ENCODE results near the gene GAA.

Gene GAA

DNA sequence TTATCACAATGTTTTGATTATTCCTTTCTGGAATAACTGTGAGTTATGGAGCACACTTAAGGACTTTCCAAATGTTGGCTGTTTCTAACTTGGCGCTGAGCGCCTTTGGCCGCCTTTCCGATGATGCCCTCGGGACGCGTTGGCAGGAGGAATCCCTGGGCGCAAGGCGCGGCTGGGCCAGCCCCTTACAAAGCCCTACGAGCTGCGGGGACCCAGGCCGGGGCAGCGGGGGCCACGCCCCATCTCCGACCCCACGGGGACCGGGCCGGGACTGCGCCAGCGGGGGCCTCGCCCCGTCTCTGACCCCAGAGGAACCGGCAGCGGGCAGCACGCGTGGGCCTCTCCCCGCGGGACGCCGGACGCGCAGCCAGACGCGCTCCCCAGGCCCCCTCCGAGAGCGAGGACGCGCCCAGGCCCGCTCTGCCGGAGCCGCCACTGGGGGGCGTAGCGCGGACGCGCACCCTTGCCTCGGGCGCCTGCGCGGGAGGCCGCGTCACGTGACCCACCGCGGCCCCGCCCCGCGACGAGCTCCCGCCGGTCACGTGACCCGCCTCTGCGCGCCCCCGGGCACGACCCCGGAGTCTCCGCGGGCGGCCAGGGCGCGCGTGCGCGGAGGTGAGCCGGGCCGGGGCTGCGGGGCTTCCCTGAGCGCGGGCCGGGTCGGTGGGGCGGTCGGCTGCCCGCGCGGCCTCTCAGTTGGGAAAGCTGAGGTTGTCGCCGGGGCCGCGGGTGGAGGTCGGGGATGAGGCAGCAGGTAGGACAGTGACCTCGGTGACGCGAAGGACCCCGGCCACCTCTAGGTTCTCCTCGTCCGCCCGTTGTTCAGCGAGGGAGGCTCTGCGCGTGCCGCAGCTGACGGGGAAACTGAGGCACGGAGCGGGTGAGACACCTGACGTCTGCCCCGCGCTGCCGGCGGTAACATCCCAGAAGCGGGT, at the start of gene GAA:
Gene GAA (plus strand): TSS at position 571 of the 935 bp plus-strand sequence. CDS start 3,006 bp downstream, outside the sequence.
- CTCF ChIA-PET = interaction anchor here (0.5 to 2.0 kb wide), 35 partner anchors 9 to 1349 kb away, joined by 3 to 12 read pairs (median 4); no protein-coding TSS in a partner anchor
- peak; percentile 99 for DNase-seq (ENCODE audit: extremely low spot score)
- POLR2A ChIA-PET = interaction anchor here (0.6 to 2.8 kb wide), 38 partner anchors 9 to 374 kb away, joined by 3 to 51 read pairs (median 5); partner anchors contain the start of genes CBX8, EIF4A3, SGSH and SLC26A11
- TF ChIP-seq SUZ12 (IDR thresholded peaks at IDR 0.05) (no peak), CTBP1 (IDR thresholded peaks at IDR 0.05; ENCODE audit: borderline replicate concordance) (no peak), L3MBTL2 (conservative IDR thresholded peaks at IDR 0.05) (peak; percentile 47), NFRKB (IDR thresholded peaks at IDR 0.05) (no peak), HDGF (IDR thresholded peaks at IDR 0.05; ENCODE audit: borderline replicate concordance) (0 out of 2 replicates have a peak, but pooled peaks have one; percentile 63), FOXK2 (IDR thresholded peaks at IDR 0.05) (no peak), SP1 (IDR thresholded peaks at IDR 0.05) (no peak), ZNF384 (IDR thresholded peaks at IDR 0.05) (no peak), TARDBP (IDR thresholded peaks at IDR 0.05) (no peak), FOXA1 (IDR thresholded peaks at IDR 0.05) (no peak), LEF1 (IDR thresholded peaks at IDR 0.05; ENCODE audit: borderline replicate concordance) (peak; percentile 91; the same call in 1 of the 2 replicates), FOXM1 (IDR thresholded peaks at IDR 0.05; ENCODE audit: borderline replicate concordance) (peak; percentile 87), BHLHE40 (IDR thresholded peaks at IDR 0.05; ENCODE audit: borderline replicate concordance) (no peak), ARNT (IDR thresholded peaks at IDR 0.05) (peak; percentile 91), ELF4 (IDR thresholded peaks at IDR 0.05) (no peak)
- TF ChIP-seq, protein P1, sequence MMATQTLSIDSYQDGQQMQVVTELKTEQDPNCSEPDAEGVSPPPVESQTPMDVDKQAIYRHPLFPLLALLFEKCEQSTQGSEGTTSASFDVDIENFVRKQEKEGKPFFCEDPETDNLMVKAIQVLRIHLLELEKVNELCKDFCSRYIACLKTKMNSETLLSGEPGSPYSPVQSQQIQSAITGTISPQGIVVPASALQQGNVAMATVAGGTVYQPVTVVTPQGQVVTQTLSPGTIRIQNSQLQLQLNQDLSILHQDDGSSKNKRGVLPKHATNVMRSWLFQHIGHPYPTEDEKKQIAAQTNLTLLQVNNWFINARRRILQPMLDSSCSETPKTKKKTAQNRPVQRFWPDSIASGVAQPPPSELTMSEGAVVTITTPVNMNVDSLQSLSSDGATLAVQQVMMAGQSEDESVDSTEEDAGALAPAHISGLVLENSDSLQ (IDR thresholded peaks at IDR 0.05) = no peak

DNA sequence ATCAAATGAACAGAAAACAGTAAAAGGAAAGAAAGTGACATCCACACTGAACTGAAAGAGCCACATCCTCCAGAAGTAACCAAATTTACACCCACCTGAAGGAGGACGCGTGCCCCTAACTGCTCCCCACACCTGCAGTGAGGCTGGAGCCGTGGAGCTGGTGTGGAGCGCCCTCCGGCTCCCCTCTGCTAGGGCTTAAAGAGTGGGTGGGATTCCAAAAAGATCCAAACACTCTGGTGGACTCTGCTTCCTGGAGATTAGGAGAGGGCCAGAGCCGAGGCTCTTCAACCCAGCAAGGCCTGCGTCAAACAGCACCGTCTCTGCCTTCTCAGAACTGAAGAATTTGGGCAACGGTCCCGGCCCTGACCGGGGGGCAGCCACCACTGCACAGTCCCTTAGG, 49.7 kb upstream of the GAA start:
- ChIA-PET POLR2A (no interaction called here), CTCF (no interaction called here)
- TF ChIP-seq LEF1 (IDR thresholded peaks at IDR 0.05; ENCODE audit: borderline replicate concordance) (no peak), HDGF (IDR thresholded peaks at IDR 0.05; ENCODE audit: borderline replicate concordance) (no peak), CTBP1 (IDR thresholded peaks at IDR 0.05; ENCODE audit: borderline replicate concordance) (no peak)
- no peak for DNase-seq (ENCODE audit: extremely low spot score)

DNA sequence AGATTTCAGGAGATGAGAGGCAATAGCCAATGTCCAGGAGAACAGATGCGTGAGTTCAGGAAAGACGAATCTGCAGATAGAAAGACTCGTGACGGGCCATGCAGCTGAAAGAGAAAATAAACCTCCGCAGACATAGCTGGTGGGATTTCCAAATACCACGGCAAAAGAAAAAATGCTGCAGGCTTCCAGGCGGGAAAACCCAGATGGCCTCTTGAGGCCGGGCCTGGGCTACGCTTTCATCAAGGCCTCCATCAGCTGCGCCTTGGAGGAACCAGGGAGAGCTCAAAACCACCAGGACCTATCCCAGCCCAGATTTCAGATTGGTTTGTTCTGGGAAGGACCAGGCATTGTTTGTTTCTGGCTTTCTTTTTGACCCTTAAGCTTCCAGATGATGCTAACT, 48.3 kb upstream of the GAA start:
- no peak for TF ChIP-seq BHLHE40 (IDR thresholded peaks at IDR 0.05; ENCODE audit: borderline replicate concordance)
- TF ChIP-seq, protein P1 (IDR thresholded peaks at IDR 0.05) = no peak
- TF ChIP-seq NFRKB (IDR thresholded peaks at IDR 0.05) = no peak
- TF ChIP-seq FOXK2 (IDR thresholded peaks at IDR 0.05) = no peak
- no peak for TF ChIP-seq TARDBP (IDR thresholded peaks at IDR 0.05)
- no peak for TF ChIP-seq SUZ12 (IDR thresholded peaks at IDR 0.05)
- TF ChIP-seq L3MBTL2 (conservative IDR thresholded peaks at IDR 0.05) = no peak
- no peak for TF ChIP-seq HDGF (IDR thresholded peaks at IDR 0.05; ENCODE audit: borderline replicate concordance)
- no peak for TF ChIP-seq FOXA1 (IDR thresholded peaks at IDR 0.05)
- no peak for TF ChIP-seq LEF1 (IDR thresholded peaks at IDR 0.05; ENCODE audit: borderline replicate concordance)
- no peak for TF ChIP-seq CTBP1 (IDR thresholded peaks at IDR 0.05; ENCODE audit: borderline replicate concordance)
- TF ChIP-seq ELF4 (IDR thresholded peaks at IDR 0.05) = no peak
- TF ChIP-seq ARNT (IDR thresholded peaks at IDR 0.05) = no peak
- no peak for TF ChIP-seq ZNF384 (IDR thresholded peaks at IDR 0.05)
- ChIA-PET CTCF (no interaction called here), POLR2A (no interaction called here)
- no peak for DNase-seq (ENCODE audit: extremely low spot score)

DNA sequence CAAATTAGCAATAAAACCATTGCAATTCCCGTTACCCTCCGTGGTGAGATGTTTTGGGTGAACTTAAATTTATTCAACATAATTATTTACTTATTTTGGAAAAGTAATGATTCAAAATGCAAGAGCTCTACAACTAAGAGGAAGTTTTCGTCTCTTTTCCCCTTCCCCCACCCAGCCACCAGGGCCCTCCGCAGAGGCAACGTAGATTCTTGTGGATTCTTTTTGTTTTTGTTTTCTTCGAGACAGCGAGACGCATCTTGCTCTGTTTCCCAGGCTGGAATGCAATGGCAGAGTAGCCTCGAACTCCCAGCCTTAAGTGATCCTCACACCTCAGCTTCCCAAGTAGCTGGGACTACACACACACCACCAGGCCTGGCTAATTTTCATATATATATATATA, 45.8 kb upstream of the GAA start:
- ChIA-PET CTCF (no interaction called here), POLR2A (no interaction called here)
- TF ChIP-seq SUZ12 (IDR thresholded peaks at IDR 0.05) = no peak
- no peak for TF ChIP-seq FOXM1 (IDR thresholded peaks at IDR 0.05; ENCODE audit: borderline replicate concordance)
- TF ChIP-seq, protein P1 (IDR thresholded peaks at IDR 0.05) = no peak
- TF ChIP-seq LEF1 (IDR thresholded peaks at IDR 0.05; ENCODE audit: borderline replicate concordance) = no peak
- no peak for TF ChIP-seq L3MBTL2 (conservative IDR thresholded peaks at IDR 0.05)
- no peak for TF ChIP-seq BHLHE40 (IDR thresholded peaks at IDR 0.05; ENCODE audit: borderline replicate concordance)
- TF ChIP-seq NFRKB (IDR thresholded peaks at IDR 0.05) = no peak
- no peak for DNase-seq (ENCODE audit: extremely low spot score)

DNA sequence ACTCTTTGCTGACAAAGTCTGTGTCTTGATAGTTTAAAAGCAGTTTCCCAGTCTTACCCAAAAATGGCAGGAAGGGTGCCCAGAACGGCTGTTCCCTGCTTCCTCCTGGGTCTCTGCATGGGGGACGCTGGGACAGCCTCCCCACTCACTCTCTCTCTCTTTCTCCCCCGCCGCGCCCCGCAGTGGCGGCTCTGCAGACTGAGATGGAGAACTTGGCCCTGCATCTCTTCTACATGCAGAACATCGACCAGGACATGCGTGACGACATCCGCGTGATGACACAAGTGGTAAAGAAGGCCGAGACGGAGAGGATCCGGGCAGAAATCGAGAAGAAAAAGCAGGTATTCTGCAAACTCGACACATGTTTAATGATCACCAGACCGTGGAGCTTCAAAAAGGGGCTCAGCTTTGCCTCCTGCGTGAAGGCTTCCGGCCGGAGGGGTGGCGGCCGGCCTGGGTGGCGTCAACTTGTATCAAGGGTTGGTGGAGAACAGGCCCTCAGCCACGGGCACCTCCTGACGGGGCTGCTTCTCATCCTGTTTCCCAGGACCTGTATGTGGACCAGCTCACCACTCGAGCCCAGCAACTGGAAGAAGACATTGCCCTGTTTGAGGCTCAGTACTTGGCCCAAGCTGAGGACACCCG, 42.9 kb upstream of the GAA start:
- POLR2A ChIA-PET = interaction anchor here (0.9 to 1.2 kb wide), 2 partner anchors 10 to 43 kb away, joined by 3 to 4 read pairs; partner anchors contain the start of gene GAA
- CTCF ChIA-PET = interaction anchor here (0.6 to 1.7 kb wide), 3 partner anchors 11 to 110 kb away, joined by 3 to 6 read pairs (median 6); partner anchors contain the start of gene GAA
- TF ChIP-seq ZNF384 (IDR thresholded peaks at IDR 0.05) = no peak
- TF ChIP-seq ELF4 (IDR thresholded peaks at IDR 0.05) = no peak
- no peak for TF ChIP-seq SP1 (IDR thresholded peaks at IDR 0.05)
- no peak for TF ChIP-seq FOXK2 (IDR thresholded peaks at IDR 0.05)
- no peak for TF ChIP-seq TARDBP (IDR thresholded peaks at IDR 0.05)
- TF ChIP-seq ARNT (IDR thresholded peaks at IDR 0.05) = no peak
- DNase-seq (ENCODE audit: extremely low spot score) = no peak

All from HEK293T (cell line).